Left renal pelvis (tissue), 4 donors: Measurements from ENCODE around the gene FARP1. TPM values are rescaled to one million over a fixed set of nuclear protein-coding genes. Genes with fewer than 3 reads are reported as not detected.
"Not testable (repeated sequence)": the region's sequence is repeated elsewhere in the genome, so short reads cannot be mapped to it uniquely, and the experiment has no call there.

Source experiments
- DNase-seq, 4 donors: peaks; one replicate each; pipeline ENCODE4 v3.0.0-alpha.2; 2013; ENCODE audit warnings: low read depth in 4 of 4, low spot score in 3 of 4
- polyA plus RNA-seq, 4 donors: library from polyadenylated mRNA; unstranded; fragments of 120-200 nt; gene quantifications; one replicate each; pipeline ENCODE4 v1.2.1, GENCODE V29; 2013; ENCODE audit not compliant: insufficient read length in 4 of 4

FARP1 gene
- polyA plus RNA-seq, 4 donors, result 66.1 to 307 (median 241) TPM

DNA sequence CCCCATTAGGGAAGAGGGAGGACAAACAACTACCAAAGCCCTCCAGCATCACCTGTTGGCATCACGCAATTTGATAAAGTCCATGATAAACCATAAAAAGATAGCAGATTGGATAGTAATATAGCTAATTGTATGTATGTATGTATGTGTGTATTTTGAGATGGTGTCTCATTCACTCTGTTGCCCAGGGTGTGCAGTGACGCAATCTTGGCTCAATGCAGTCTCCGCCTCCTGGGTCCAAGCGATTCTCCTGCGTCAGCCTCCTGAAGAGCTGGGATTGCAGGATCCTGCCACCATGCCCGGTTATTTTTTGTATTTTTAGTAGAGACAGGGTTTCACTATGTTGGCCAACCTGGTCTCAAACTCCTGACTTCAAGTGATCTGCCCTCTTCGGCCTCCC lies 108.8 kb downstream of the FARP1 start:
- DNase-seq, result no peak

DNA sequence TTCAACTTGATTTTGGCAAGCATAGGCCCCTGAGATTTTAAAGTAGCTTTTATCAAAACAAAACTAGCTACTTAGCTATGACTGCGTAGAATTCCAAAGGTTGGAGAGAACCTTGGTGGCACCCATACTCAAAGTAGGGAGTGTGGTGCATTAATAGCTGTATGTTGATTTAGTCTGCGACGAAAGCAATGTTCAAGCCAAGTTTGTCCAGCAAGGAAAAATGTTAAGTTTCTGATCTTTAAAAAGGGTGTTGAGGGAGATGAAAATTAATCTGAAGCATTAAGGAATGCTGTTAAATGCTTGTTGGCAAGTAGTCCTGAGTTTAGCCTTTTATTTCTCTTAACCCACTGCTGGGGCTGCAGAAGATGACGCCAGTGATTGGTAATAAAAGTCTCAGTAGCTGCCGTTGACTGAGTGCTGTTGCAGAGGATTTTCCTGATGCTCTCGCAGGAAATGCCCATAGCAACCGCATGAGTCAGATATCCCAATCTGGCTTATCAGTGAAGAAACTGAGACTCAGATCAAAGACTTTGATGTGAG lies 110.1 kb downstream of the FARP1 start:
- DNase-seq, result no peak

DNA sequence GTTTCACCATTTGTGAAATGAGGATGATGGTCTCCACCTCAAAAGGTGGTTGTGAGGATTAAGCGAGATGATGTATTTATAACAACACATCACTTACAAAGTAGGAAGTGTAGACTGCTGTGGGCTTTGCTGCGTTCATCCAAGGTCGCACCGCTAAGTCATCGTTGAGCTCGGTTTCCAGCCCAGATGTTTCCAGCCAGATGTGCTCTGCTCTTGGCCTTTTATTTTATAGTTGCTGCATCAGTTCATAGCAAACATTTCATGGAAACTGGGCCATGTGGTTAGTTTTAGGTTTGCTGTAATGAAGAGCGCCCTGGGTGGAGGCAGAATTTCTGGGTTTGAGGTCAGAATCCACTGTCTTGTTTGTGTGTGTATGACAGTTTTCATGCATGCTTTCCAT lies 110.6 kb downstream of the FARP1 start:
- no peak for DNase-seq

DNA sequence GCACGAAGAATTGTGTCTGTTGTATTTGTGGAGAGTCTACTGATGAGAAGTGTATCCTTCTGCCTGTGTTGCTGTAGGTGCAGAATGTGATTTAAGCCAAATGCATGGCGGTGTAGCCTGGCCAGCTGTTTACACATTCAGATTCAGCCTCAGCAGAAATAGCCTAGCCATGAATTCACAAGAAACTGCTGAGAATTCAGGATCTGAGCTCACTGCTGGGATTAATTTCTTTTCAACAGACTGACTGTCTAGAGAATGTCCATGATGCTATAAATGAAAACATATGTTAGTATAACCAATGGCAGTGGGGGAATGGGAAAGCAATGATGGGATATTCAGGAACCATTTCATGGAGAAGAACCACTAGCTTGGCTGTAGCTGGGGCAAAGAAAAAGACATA lies 111.6 kb downstream of the FARP1 start:
- DNase-seq, result no peak

DNA sequence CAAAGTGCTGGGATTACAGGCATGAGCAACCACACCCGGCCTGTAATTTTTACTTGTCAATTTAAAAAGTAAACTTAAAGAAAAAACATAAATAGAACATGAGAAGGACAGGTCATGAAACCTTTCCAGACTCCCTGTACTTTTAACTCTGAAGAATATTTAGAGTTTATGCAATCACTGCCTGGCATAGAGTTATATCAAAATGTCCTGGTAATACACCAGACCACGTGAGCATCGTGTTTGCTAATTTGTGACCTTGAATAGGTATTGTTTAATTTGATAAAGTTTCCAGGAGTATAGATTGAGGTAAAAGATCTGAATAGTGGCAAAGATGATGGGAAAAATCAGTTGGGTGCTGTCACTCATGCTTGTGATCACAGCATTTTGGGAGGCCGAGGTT lies 115.3 kb downstream of the FARP1 start:
- no peak for DNase-seq

DNA sequence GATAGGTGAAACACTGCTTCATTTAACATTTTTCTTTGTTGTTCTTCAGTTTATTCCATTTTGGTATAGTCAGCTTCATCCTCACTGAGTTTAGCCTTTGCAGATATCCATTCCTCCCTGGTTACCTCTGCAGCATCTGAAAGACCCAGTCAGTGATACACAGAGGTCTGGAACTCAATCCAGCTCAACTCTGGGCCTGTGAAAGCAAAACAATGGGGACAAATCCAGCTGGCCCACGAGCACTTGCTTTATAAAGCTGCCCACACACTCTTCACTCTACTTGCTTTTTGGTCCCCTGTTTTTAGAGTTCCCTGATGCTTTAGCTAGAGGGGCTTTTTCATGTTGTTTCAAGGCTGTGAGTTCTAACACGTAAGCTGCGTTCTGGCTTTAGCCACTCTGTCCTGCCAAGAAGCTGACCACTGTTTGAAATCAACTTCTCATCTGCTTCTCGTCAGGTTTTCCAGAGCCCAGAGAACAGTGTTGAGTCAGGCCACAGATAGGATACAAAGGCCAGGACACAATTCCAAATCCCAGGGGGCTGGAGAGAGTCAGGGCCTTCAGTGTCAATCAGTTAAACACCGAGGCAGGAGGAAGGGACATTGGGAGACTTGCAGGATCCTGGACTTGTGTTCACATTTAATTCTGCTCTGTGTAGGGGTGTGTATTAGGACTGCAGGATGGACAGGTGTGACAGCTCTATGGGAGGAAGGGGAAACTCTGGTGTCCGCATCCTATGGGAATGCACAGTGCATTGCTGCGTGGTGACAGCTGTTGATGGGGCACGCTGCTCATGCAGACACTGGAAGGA lies 117.7 kb downstream of the FARP1 start:
- DNase-seq, result no peak

DNA sequence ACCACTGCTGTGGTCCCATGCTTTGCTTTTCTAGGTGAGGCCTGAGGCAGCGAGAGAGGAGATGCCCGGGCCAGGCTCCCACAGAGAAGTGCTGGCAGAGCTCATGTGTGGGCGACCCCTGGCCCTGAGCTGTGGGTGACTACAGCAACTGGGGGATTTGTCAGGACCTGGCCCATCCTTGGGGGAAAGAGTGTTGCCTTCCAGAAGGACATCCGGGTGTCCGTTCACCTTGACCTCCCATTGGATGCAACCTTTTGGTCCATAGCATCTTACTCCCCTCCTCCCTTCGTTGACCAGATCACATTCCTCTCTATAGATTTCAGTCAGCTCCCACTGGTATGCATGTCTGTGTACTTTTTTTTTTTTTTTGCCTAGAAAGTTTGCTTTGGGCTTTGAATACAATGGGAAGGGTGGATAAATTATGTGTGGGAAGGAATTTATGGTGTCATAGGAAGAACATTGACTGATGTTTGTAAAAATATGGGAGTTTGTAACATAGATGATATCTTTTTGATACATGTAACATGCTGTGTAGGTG lies 118.3 kb downstream of the FARP1 start:
- no peak for DNase-seq

DNA sequence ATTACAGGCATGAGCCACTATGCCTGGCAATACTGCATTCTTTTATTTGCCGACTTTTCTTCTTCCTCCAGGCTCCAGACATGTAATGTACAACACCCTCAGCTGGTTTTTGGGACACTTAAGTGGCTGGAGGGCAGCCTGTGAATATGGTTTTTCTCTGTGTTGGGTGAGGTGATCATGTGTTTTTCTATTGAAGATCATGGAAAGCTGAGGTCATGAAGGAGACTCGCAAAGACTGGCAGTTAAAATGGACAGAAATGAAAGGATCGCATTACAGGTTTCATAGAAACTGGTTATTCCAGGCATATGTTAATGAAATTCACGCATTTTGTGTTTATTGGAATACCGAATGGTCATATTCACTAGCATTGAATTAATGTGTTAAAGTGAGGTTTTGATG lies 119.4 kb downstream of the FARP1 start:
- DNase-seq, result no peak

DNA sequence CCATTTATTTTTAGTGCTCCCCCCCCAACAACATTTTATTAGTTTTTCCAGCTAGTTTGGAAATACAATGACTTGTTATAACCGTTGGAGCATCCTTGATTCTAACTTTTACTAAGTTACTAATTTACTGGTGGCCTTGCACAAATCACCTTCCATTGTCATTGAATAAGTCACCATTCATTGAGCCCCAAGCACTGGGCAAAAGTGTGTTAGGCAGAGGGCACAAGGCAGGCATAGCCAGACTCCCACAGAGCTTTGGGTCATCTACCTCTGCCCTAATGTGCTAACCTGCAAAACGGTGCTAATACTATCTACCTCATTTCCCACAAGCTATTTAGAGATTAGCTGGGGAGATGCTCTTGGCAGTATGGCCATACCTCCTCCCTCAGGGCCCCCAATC lies 120.9 kb downstream of the FARP1 start:
- no peak for DNase-seq

DNA sequence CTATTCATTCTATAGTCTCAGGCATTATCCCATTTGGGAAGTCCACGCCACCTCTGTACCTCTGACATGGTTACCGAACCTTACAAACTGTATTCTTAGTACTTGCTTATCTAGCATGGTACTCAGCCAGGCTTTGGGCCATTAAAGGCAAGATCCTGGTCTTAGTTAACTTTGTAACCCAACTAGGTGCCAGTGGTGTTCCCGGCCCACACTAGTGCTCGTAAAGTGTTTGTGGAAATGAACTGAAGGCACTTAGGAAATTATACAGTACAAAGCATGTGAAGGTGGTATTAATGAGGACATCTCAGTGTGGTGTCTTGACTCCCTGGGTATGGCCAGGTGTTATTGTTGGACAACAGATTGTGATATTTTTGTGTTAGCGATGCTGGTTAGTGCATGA lies 122.0 kb downstream of the FARP1 start:
- DNase-seq, result no peak

DNA sequence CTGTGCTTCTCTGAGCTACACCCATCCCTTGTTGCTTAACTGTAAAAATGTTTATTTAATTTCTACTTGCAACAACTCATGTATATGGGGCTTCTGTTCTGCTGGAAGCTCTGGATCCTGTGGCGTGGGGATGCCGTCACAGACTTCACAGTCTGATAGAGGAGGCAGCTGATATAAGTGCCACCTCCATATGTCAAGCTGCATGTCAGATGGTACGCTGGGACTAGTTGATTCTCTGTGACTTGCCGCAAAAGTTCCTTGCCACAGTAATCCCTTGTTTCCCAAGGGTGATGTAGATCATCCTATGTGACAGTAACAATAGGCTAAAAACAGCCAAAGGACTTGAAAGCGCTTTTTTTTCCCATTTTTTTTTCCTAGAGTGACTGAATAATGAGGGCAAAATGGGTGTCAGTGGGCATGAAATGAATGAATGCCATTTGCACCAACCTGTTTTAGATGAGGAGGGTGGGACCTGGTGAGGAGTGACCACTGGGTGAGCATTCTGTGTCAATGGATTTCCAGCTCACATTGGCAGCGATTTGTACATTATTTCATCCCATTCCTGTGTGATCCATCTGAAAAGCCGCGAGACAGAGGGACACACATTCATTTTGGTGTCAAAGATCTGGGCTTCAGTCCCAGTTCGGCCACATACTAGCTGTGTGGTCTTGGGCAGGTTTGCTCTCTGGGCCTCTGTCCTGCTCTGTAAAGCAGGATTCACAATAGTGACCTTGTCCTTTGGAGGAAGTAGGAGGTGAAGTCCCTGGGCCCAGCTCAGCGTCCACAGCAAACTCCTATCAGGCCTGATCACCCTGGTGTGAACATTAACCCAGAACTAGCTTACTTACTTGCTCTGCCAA lies 123.0 kb downstream of the FARP1 start:
- no peak for DNase-seq

DNA sequence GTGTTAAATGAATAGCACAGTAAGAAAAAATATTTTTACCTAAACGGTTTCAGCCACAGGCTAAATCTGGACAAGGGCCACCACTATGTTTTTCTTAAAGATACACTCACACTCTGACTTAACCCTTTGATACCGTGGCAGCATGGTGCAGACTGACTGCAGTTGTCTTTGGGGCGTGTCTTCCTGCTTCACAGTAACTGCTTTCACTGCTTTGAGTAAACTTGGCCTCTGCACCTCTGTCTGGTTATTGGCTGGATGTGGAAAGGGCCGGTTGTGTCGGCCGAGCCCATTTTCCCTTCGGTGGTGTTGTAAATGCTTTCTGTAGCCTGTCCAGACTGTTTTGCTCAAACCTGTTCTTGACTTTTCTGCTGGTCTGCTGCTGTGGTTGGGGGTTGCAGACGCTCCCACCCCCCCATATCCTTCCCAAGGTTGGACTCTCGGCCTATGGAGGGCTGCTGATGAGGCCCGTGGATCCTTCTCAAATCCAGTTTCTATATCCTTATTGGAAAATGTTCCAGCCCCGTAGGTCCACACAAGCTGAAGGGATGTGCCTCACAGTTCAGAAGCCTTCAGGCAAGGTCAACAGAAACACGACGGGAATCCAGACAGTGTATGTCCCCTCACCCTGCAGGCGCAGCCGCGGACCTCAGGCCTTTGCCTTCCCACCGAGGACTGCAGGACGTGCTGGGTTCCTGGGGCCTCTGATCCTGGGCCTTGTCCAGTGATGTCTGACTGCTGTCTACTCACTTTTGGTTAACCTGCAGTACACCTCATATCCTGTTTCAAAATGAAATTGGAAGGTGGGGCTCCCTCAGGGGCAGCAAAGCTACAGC lies 124.4 kb downstream of the FARP1 start:
- no peak for DNase-seq

DNA sequence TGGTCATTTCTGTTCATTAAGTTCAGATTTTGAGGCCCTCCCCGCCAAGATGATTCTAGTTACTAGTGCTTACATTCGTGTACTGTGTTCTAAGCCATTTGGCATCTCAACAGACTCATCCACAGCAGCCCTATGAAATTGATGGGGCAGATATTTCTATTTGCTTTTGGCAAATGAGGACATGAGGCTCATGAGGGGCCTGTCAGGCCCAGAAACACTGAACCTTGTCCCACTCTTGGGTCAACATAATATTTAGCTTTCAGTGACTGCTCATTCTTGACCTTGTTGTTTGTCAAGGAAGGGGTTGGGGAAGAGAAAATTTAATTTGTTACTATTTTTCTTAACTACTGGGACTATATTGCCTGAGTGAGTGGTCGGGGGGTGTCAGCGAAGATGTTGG lies 126.5 kb downstream of the FARP1 start:
- no peak for DNase-seq

DNA sequence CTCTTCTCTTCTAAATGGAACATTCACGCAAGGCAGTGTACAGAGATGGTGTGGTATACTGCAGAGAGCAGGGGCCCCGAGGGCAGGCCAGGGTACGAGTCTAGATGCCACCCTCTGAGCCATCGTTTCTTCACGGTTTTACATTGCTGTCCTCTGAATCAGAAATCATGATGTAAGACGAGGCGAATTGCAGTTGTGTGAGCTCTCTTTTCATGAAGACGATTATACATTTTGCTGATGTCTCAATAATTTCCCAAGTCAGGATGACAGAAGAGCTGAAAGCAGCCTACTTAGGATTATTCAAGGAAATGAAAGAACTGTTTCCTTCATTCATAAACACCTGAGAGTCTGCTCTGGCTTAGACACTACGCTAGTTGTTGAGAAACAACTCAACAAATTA lies 127.9 kb downstream of the FARP1 start:
- no peak for DNase-seq

DNA sequence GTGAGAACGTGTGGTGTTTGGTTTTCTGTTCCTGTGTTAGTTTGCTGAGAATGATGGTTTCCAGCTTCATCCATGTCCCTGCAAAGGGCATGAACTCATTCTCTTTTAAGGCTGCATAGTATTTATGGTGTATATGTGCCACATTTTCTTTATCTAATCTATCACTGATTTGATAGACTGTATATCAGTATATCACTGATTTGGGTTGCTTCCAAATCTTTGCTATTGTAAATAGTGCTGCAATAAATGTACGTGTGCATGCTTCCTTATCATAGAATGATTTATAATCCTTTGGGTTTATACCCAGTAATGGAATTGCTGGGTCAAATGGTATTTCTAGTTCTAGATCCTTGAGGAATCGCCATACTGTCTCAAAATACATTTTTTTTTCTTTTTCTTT lies 128.8 kb downstream of the FARP1 start:
- DNase-seq, result not testable (repeated sequence)

DNA sequence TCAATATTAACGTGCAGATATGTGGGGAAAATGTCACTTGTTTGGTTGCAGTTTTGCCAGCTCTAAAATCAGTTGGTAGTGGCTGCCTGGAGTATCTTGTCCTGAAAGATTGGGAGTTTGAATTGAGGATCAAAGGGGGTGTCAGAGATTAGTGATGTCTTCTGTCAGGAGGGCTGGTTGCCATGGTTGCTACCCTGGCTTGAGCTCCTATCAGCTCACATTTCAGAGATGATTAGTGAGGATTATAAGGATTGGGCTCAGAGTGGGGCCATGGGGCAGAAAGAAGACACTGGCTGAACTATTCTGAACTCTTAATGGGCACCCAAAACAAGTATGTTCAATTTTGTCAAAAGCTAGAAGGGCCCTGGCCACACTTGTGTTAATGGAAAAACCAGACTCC lies 129.7 kb downstream of the FARP1 start:
- DNase-seq, result no peak

DNA sequence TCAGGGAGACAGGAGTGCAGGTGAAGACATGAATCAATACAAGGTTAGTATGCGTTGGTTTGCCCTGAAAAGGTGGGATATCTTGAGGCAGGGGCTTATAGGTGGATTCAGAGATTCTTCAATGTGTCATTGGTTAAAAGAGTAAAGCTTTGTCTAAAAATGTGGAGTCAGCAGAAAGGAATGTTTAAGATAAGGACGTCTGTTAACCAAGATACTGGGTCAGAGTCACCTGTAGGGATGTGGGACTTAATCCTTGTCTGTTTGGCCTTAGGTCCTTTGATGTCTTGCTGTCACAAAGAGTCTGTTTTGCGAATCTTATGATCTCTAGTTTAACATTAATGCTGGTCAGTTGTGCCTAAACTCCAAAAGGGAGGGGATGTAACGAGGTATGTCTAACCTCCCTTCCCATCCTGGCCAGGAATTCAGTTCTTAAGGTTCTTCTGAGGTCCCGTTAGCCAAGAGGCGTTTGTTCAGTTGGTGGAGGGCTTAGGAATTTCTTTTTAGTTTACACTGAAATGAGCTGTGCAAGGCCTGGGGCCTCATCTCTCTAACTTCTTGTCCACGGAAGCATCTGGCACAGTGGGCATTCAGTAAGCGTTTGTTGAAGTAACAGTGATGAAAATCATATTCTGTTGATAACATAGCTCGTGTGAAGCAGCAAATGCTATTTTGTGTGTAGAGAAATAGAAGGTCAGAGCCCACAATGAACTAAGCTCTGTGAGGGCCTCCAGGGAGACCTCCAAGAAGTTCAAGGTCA lies 130.4 kb downstream of the FARP1 start:
- no peak for DNase-seq

DNA sequence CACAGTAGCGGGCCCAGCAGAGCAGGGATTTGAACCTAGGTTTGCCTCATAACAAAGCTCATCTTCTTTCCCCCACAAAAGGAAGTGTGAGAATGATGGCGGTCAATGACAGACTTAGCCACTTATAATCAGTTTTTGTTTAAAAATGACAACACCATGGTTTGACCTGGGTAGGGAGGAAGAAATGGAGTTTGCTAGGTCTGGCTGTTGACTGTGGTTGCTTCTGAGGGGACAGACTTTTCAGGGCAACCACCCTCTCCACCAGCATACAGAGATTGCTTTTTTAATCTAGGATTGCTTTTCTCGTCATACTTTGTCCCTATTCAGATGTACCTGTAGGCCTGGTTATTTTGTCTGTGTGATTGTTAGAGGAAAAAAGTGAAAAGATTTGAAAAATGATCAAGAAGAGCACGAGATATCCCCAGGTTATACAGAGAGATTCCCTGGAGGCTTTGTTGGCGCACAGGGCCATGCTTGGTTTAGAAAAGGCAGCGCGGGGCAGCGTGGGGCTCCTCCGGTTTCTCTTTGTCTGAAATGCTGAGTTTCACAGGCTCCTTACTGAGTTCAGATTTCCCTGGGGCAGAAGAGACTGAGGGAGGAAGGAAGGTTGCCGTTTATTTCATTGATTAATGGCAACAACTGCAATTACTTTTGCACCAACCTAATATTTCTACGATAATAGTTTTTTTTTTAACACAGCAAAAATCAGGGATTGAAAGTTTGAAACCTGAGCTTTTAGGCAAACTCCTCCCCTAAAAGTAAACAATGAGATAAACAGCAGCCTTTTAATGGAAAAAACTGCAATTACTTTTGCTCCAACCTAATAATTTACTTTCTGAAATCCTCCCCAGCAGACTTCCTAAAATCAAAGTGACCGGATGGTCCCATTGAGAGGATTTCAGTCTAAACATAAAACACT lies 131.2 kb downstream of the FARP1 start:
- no peak for DNase-seq
